ENCODE results near the gene NRSN2. TPM values are rescaled to one million over a fixed set of nuclear protein-coding genes. Genes with fewer than 3 reads are reported as not detected.
A peak's percentile ranks its signal among the peaks of the same experiment; 100 is the strongest.

Gene NRSN2
- total RNA-seq, 2 donors from 2014 or later = 25.1 to 56.9 TPM

- no peak for ATAC-seq (ENCODE audit: insufficient number of reproducible peaks, low FRiP score, low read depth)
- no peaks in the 10 kb centered on the region for H3K36me3 ChIP-seq
- H3K4me3 ChIP-seq = no peak overlapping the region
- no peaks in the 10 kb centered on the region for H3K27me3 ChIP-seq (replicated peaks; ENCODE audit: insufficient read depth)
- DNase-seq (ENCODE audit: low spot score) = no peak
- H3K27ac ChIP-seq = no peak overlapping the region
- peaks cover 6 to 17% of the 10 kb centered on the region in 2 donors for H3K4me1 ChIP-seq (ENCODE audit: control insufficient read depth in 1 of 2, low read depth in 2 of 2)
- no peaks in the 10 kb centered on the region for H3K9me3 ChIP-seq
- TF ChIP-seq CTCF (IDR thresholded peaks at IDR 0.05) = no peak
Observed at GRCh38 chr20:313402-313801, 33.5 kb upstream of the NRSN2 start.

- Histone ChIP-seq H3K27me3 (replicated peaks; ENCODE audit: insufficient read depth) (no peaks in the 10 kb centered on the region), H3K9me3 (no peaks in the 10 kb centered on the region), H3K36me3 (no peaks in the 10 kb centered on the region), H3K4me1 (ENCODE audit: control insufficient read depth in 1 of 2, low read depth in 2 of 2) (peaks cover 6 to 15% of the 10 kb centered on the region in 2 donors), H3K27ac (no peak overlapping the region), H3K4me3 (no peak overlapping the region)
- no peak for TF ChIP-seq CTCF (IDR thresholded peaks at IDR 0.05)
- DNase-seq (ENCODE audit: low spot score) (no peak), ATAC-seq (ENCODE audit: insufficient number of reproducible peaks, low FRiP score, low read depth) (no peak)
Observed at GRCh38 chr20:313948-314347, 33.0 kb upstream of the NRSN2 start.

DNA sequence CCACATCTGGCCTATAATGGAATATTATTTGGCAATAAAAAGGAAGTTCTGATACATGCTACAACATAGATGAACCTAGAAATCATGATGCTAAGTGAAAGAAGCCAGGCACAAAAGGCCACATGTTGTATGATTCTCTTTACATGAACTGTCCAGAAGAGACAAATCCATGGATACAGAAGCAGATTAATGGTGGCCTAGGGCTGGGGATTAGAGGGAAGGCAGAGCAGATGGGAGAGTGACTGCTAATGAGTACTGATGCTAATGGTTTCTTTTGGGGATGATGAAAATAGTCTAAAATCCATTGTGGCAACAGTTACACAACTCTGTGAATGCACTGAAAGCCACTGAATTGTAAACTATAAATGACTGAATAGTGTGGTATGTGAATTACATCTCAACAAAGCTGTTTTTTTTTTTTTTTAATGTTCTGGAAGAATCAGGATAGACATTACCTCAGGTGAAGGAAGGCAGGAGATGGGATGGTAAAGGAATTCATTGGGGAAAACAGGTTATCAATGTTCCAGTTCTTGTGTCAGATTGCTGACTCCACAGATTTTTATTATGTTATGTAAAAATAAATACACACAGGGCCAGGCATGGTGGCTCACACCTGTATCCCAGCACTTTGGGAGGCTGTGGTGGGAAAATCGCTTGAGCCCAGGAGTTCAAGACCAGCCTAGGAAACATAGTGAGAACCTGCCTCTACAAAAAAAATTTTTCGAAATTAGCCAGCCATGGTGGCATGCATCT is 30.4 kb upstream of the NRSN2 start:
- Histone ChIP-seq H3K36me3 (no peaks in the 10 kb centered on the region), H3K9me3 (no peaks in the 10 kb centered on the region), H3K27ac (no peak overlapping the region), H3K4me3 (no peak overlapping the region), H3K27me3 (replicated peaks; ENCODE audit: insufficient read depth) (no peaks in the 10 kb centered on the region), H3K4me1 (ENCODE audit: control insufficient read depth in 1 of 2, low read depth in 2 of 2) (no peaks in the 10 kb centered on the region)
- no peak for DNase-seq (ENCODE audit: low spot score)
- no peak for ATAC-seq (ENCODE audit: insufficient number of reproducible peaks, low FRiP score, low read depth)
- TF ChIP-seq CTCF (IDR thresholded peaks at IDR 0.05) = no peak

DNA sequence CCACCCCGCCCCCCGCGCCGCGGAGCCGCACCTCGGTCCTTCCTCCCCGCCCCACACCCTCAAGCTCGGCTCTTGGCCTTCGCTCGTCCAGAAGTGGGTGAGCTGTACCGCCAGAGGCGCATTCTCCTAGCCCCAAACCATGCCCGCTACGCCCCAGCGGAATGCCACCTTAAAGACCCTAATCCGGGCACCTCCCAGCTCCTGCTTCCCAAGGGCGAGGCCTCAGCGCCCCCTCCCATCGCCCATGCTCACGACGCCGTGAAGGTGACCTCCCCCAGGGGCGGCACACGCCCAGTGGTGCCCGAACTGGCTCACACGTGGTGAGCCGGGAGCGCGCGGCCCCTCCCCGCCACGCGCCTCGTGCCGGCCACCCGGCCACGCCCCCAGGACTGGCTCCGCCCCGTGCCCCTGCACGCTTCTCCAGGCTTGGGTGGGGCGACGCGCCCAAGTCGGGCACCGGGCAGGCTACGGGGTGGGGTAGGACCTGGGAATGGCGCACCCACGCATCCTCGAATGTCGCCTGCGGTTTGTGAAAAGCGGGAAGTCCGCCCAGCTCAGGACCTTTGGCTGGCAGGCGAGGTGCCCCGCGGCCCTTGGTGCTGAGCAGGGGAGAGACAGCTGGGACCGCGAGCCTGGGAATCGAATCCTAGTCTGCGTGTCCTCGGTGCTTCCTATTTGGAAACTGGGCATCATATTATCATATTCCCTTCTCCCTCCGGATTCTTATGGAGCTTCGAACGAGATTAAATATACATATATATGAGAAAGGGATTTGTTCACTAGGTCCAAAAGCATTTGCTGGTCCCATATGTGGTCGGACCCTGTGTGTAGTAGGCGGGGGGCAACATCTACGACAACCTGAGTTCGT is 22.5 kb upstream of the NRSN2 start:
- H3K27me3 ChIP-seq (replicated peaks; ENCODE audit: insufficient read depth) = no peaks in the 10 kb centered on the region
- no peaks in the 10 kb centered on the region for H3K9me3 ChIP-seq
- no peaks in the 10 kb centered on the region for H3K36me3 ChIP-seq
- DNase-seq (ENCODE audit: low spot score) = peak; percentile 56
- peak overlapping the region; percentile 93 to 97 for H3K27ac ChIP-seq
- H3K4me1 ChIP-seq (ENCODE audit: control insufficient read depth in 1 of 2, low read depth in 2 of 2) = peaks cover 3 to 12% of the 10 kb centered on the region in 2 donors
- ATAC-seq (ENCODE audit: insufficient number of reproducible peaks, low FRiP score, low read depth) = peak; percentile 67
- peak overlapping the region; percentile 89 for H3K4me3 ChIP-seq
- peak; percentile 52 for TF ChIP-seq CTCF (IDR thresholded peaks at IDR 0.05)
